ENCODE measurements around the gene COL21A1. TPM values are rescaled to one million over a fixed set of nuclear protein-coding genes. Genes with fewer than 3 reads are reported as not detected.
A peak's percentile ranks its signal among the peaks of the same experiment; 100 is the strongest.

Gene COL21A1
- total RNA-seq, 1 experiment from 2014 or later, result 0.25 TPM

- DNase-seq (ENCODE audit: low spot score), result no peak
Observed at GRCh38 chr6:56245903-56246351, 1.5 kb downstream of the COL21A1 start.

- no peak for DNase-seq (ENCODE audit: low spot score)
Observed at GRCh38 chr6:56244528-56245253, 2.7 kb downstream of the COL21A1 start.

GRCh38 chr6:56244089-56244488 lies 3.3 kb downstream of the COL21A1 start:
- DNase-seq (ENCODE audit: low spot score), result no peak

GRCh38 chr6:56243518-56244070 lies 3.8 kb downstream of the COL21A1 start:
- no peak for DNase-seq (ENCODE audit: low spot score)

GRCh38 chr6:56242346-56242745 lies 5.0 kb downstream of the COL21A1 start:
- no peak for DNase-seq (ENCODE audit: low spot score)

- DNase-seq (ENCODE audit: low spot score), result no peak
Observed at GRCh38 chr6:56241124-56241802, 6.1 kb downstream of the COL21A1 start.

GRCh38 chr6:56238352-56238751 lies 9.0 kb downstream of the COL21A1 start:
- no peak for DNase-seq (ENCODE audit: low spot score)

GRCh38 chr6:56235245-56235644 lies 12.1 kb downstream of the COL21A1 start:
- no peak for DNase-seq (ENCODE audit: low spot score)

GRCh38 chr6:56232436-56232835 lies 14.9 kb downstream of the COL21A1 start:
- DNase-seq (ENCODE audit: low spot score), result no peak

- DNase-seq (ENCODE audit: low spot score), result no peak
Observed at GRCh38 chr6:56231827-56232226, 15.6 kb downstream of the COL21A1 start.

GRCh38 chr6:56230976-56231566 lies 16.3 kb downstream of the COL21A1 start:
- DNase-seq (ENCODE audit: low spot score), result peak; percentile 14

- DNase-seq (ENCODE audit: low spot score), result peak; percentile 42
Observed at GRCh38 chr6:56227071-56227879, 20.1 kb downstream of the COL21A1 start.

- no peak for DNase-seq (ENCODE audit: low spot score)
Observed at GRCh38 chr6:56223995-56224394, 23.4 kb downstream of the COL21A1 start.

- DNase-seq (ENCODE audit: low spot score), result no peak
Observed at GRCh38 chr6:56222499-56222898, 24.9 kb downstream of the COL21A1 start.

GRCh38 chr6:56220078-56220477 lies 27.3 kb downstream of the COL21A1 start:
- no peak for DNase-seq (ENCODE audit: low spot score)

GRCh38 chr6:56214703-56215101 lies 32.7 kb downstream of the COL21A1 start:
- DNase-seq (ENCODE audit: low spot score), result no peak

- DNase-seq (ENCODE audit: low spot score), result no peak
Observed at GRCh38 chr6:56214041-56214702, 33.2 kb downstream of the COL21A1 start.

GRCh38 chr6:56211724-56212123 lies 35.7 kb downstream of the COL21A1 start:
- DNase-seq (ENCODE audit: low spot score), result no peak

GRCh38 chr6:56204134-56204533 lies 43.2 kb downstream of the COL21A1 start:
- no peak for DNase-seq (ENCODE audit: low spot score)

- no peak for DNase-seq (ENCODE audit: low spot score)
Observed at GRCh38 chr6:56199956-56200355, 47.4 kb downstream of the COL21A1 start.

GRCh38 chr6:56193846-56194245 lies 53.5 kb downstream of the COL21A1 start:
- no peak for DNase-seq (ENCODE audit: low spot score)

All from H4 (cell line).